H9 (cell line): ENCODE data around the gene PPARA. TPM values are rescaled to one million over a fixed set of nuclear protein-coding genes. Genes with fewer than 3 reads are reported as not detected.

Experiments
- DNase-seq: peaks from one replicate; pipeline ENCODE4 v3.0.0-alpha.2; 2017
- H2AFZ ChIP-seq: one replicate; pipeline ENCODE4 v1.6.1; 2013; ENCODE audit warnings: mild to moderate bottlenecking, low read length, control low read depth, moderate library complexity
- H2AK5ac ChIP-seq: 2 replicates; pipeline ENCODE4 v1.6.1; 2013; ENCODE audit warnings: low read length, control low read depth, mixed read lengths; ENCODE audit not compliant: insufficient read length
- H2BK120ac ChIP-seq: one replicate; pipeline ENCODE4 v1.6.1; 2013; ENCODE audit warnings: low read depth, mild to moderate bottlenecking, low read length, control low read depth, inconsistent platforms; ENCODE audit not compliant: poor library complexity, severe bottlenecking
- H2BK12ac ChIP-seq: 2 replicates; pipeline ENCODE4 v1.6.1; 2013; ENCODE audit warnings: low read length, control low read depth, mixed read lengths, low read depth; ENCODE audit not compliant: insufficient read length
- H2BK15ac ChIP-seq: 2 replicates; pipeline ENCODE4 v1.6.1; 2013; ENCODE audit warnings: low read depth, low read length, control low read depth
- H2BK20ac ChIP-seq: one replicate; pipeline ENCODE4 v1.6.1; 2013; ENCODE audit warnings: low read depth, mild to moderate bottlenecking, low read length, control low read depth, inconsistent platforms; ENCODE audit not compliant: poor library complexity, severe bottlenecking
- H2BK5ac ChIP-seq: 2 replicates; pipeline ENCODE4 v1.6.1; 2013; ENCODE audit warnings: low read length, control low read depth, mixed read lengths; ENCODE audit not compliant: insufficient read length
- H3K14ac ChIP-seq: 2 replicates; pipeline ENCODE4 v1.6.1; 2013; ENCODE audit warnings: low read length, control low read depth; ENCODE audit not compliant: insufficient read depth
- H3K18ac ChIP-seq: 2 replicates; pipeline ENCODE4 v1.6.1; 2013; ENCODE audit warnings: low read depth, mild to moderate bottlenecking, mixed read lengths, low read length, control low read depth; ENCODE audit not compliant: insufficient read length
- H3K23ac ChIP-seq: 2 replicates; pipeline ENCODE4 v1.6.1; 2013; ENCODE audit warnings: low read length, control low read depth, mixed read lengths, low read depth; ENCODE audit not compliant: insufficient read length
- H3K23me2 ChIP-seq: 2 replicates; pipeline ENCODE4 v1.6.1; 2013; ENCODE audit warnings: low read depth, mild to moderate bottlenecking, mixed read lengths, low read length, control low read depth; ENCODE audit not compliant: insufficient read length, poor library complexity, severe bottlenecking
- H3K27ac ChIP-seq: 2 replicates; pipeline ENCODE4 v1.5.1; 2013; ENCODE audit warnings: low read length, control low read depth, mixed read lengths, low read depth; ENCODE audit not compliant: insufficient read length
- H3K27me3 ChIP-seq: 2 replicates; pipeline ENCODE4 v1.6.1; 2013; ENCODE audit warnings: low read length, control low read depth, inconsistent platforms; ENCODE audit not compliant: insufficient read depth
- H3K4ac ChIP-seq: 2 replicates; pipeline ENCODE4 v1.6.1; 2013; ENCODE audit warnings: low read depth, mild to moderate bottlenecking, control low read depth, inconsistent platforms, low read length, moderate library complexity
- H3K4me1 ChIP-seq: 2 replicates; pipeline ENCODE4 v1.6.1; 2013; ENCODE audit warnings: low read length, control low read depth, inconsistent platforms; ENCODE audit not compliant: insufficient read depth
- H3K4me2 ChIP-seq: 2 replicates; pipeline ENCODE4 v1.6.1; 2013; ENCODE audit warnings: low read length, control low read depth, mixed read lengths; ENCODE audit not compliant: insufficient read length, insufficient read depth
- H3K56ac ChIP-seq: 2 replicates; pipeline ENCODE4 v1.6.1; 2013; ENCODE audit warnings: low read depth, mild to moderate bottlenecking, mixed read lengths, low read length, control low read depth; ENCODE audit not compliant: insufficient read length
- H3K79me1 ChIP-seq: 2 replicates; pipeline ENCODE4 v1.6.1; 2013; ENCODE audit warnings: low read depth, mild to moderate bottlenecking, moderate library complexity, low read length, control low read depth, inconsistent platforms; ENCODE audit not compliant: insufficient read depth, poor library complexity, severe bottlenecking
- H3K79me2 ChIP-seq: 2 replicates; pipeline ENCODE4 v1.6.1; 2013; ENCODE audit warnings: low read length, control low read depth, inconsistent platforms; ENCODE audit not compliant: insufficient read depth
- H3K9ac ChIP-seq: 2 replicates; pipeline ENCODE4 v1.6.1; 2013; ENCODE audit warnings: low read length, control low read depth, mixed read lengths; ENCODE audit not compliant: insufficient read length; ENCODE audit errors: extremely low read depth
- H3K9me3 ChIP-seq: one replicate; pipeline ENCODE4 v1.6.1; 2013; ENCODE audit warnings: low read depth, low read length, inconsistent platforms; ENCODE audit not compliant: control insufficient read depth
- H3T11ph ChIP-seq: one replicate; pipeline ENCODE4 v1.6.1; 2013; ENCODE audit warnings: mild to moderate bottlenecking, low read length, control low read depth, inconsistent platforms
- H4K20me1 ChIP-seq: one replicate; pipeline ENCODE4 v1.6.1; 2013; ENCODE audit not compliant: control insufficient read depth, insufficient read length, insufficient read depth
- H4K5ac ChIP-seq: 2 replicates; pipeline ENCODE4 v1.6.1; 2013; ENCODE audit warnings: low read depth, mild to moderate bottlenecking, mixed read lengths, low read length, control low read depth; ENCODE audit not compliant: insufficient read length
- H4K8ac ChIP-seq: replicated peaks from 2 replicates; pipeline ENCODE4 v1.6.1; 2013; ENCODE audit warnings: low read length, control low read depth, mixed read lengths, low read depth; ENCODE audit not compliant: insufficient read length
- H4K91ac ChIP-seq: 2 replicates; pipeline ENCODE4 v1.6.1; 2013; ENCODE audit warnings: low read depth, mild to moderate bottlenecking, moderate library complexity, mixed read lengths, low read length, control low read depth; ENCODE audit not compliant: insufficient read length
- H3K27ac Mint-ChIP-seq, 3 experiments: 2 replicates in 2 of 3; 3 replicates in 1 of 3; pipeline ENCODE4 v1.8.0; 2020 to 2021; ENCODE audit warnings: mixed read lengths in 3 of 3, mild to moderate bottlenecking in 1 of 3, moderate library complexity in 1 of 3
- H3K27me3 Mint-ChIP-seq: 2 replicates; pipeline ENCODE4 v1.8.0; 2021; ENCODE audit warnings: low read depth, mild to moderate bottlenecking, moderate library complexity, mixed read lengths
- H3K36me3 Mint-ChIP-seq, 3 experiments: 2 replicates in 2 of 3; 3 replicates in 1 of 3; pipeline ENCODE4 v1.8.0; 2020 to 2021; ENCODE audit warnings: low read depth in 3 of 3, mixed read lengths in 3 of 3; ENCODE audit not compliant: insufficient read depth in 1 of 3
- H3K4me1 Mint-ChIP-seq, 2 experiments: 2 replicates each; pipeline ENCODE4 v1.8.0; 2020; ENCODE audit warnings: mixed read lengths in 2 of 2
- H3K4me3 Mint-ChIP-seq, 2 experiments: 2 replicates in 1 of 2; 3 replicates in 1 of 2; pipeline ENCODE4 v1.8.0; 2020 to 2021; ENCODE audit warnings: mild to moderate bottlenecking in 2 of 2, mixed read lengths in 2 of 2, moderate library complexity in 1 of 2
- H3K9me3 Mint-ChIP-seq, 2 experiments: 2 replicates in 1 of 2; 3 replicates in 1 of 2; pipeline ENCODE4 v1.8.0; 2020; ENCODE audit warnings: mild to moderate bottlenecking in 2 of 2, mixed read lengths in 2 of 2, moderate library complexity in 1 of 2
- CTCF ChIP-seq: fragments of 200-600 bp; sonication (generic); conservative IDR thresholded peaks from 3 replicates; pipeline ENCODE4 v1.8.0; 2021; ENCODE audit warnings: antibody characterized with exemption, mild to moderate bottlenecking
- WGBS: extraction: QIAGEN DNeasy Blood & Tissue Kit; methylation state at CpG from one replicate; pipeline ENCODE4 v1.1.7; 2013; ENCODE audit warnings: missing lambda C conversion rate, low lambda C conversion rate, mixed read lengths; ENCODE audit not compliant: insufficient read length; ENCODE audit errors: extremely low coverage; 5-methylcytosine and 5-hydroxymethylcytosine counted together
- total RNA-seq: library from RNA; stranded (reverse); gene quantifications from 2 replicates; pipeline ENCODE4 v1.2.1, GENCODE V29; 2021

The PPARA gene
- total RNA-seq, 1 experiment from 2014 or later: 7.3 TPM

DNA sequence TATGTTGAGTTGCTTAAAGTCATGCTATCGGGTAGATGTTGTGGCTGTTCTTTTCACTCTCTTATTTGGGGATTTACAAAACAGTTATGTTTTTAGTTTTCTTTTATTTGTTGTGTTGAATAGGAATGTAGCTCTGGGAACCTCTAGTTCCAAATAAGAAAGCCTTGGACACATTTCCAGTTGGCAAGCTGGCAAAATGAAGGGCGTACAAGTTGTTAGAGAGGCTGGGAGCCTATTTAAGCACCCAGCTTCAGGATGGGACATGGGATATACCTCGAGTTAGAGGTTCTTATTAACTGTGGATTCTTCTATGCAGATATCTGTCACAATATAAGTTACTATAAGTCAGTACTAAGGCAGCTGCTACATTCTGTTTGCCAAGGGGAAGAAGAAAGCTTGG lies 22.8 kb downstream of the PPARA start:
- H3K79me1 ChIP-seq: no peaks in the 10 kb centered on the region
- no peak overlapping the region for H4K5ac ChIP-seq
- H2BK20ac ChIP-seq: no peak overlapping the region
- no peak for TF ChIP-seq CTCF
- H3K23ac ChIP-seq: no peak overlapping the region
- no peak overlapping the region for H3K56ac ChIP-seq
- peaks cover under 1% of the 10 kb centered on the region for H3K9me3 ChIP-seq
- no peak overlapping the region for H4K8ac ChIP-seq
- DNase-seq: no peak
- Mint-ChIP-seq H3K4me3 (no peak overlapping the region), H3K27me3 (no peaks in the 10 kb centered on the region; the same call in 1 of the 2 replicates), H3K27ac (no peak overlapping the region), H3K36me3 (0 out of 7 replicates have a peak, but pooled peaks cover 0 to 1% (median 0%) of the 10 kb centered on the region in 3 experiments), H3K4me1 (no peaks in the 10 kb centered on the region), H3K9me3 (peaks cover 0 to 3% of the 10 kb centered on the region in 2 experiments; a peak in 3 of 5 replicates)
- H3K4me2 ChIP-seq: no peak overlapping the region
- H3K27me3 ChIP-seq: no peaks in the 10 kb centered on the region
- no peak overlapping the region for H3K18ac ChIP-seq
- H4K91ac ChIP-seq: no peak overlapping the region
- H3K4me1 ChIP-seq: no peaks in the 10 kb centered on the region
- H2BK120ac ChIP-seq: no peak overlapping the region
- no peak overlapping the region for H2AFZ ChIP-seq
- H2BK15ac ChIP-seq: no peak overlapping the region
- no peak overlapping the region for H2BK5ac ChIP-seq
- H3K79me2 ChIP-seq: no peaks in the 10 kb centered on the region
- H4K20me1 ChIP-seq: no peaks in the 10 kb centered on the region
- no peak overlapping the region for H3K14ac ChIP-seq
- H2BK12ac ChIP-seq: no peak overlapping the region
- WGBS: no CpG with 5 or more reads among the region's 3 CpGs
- H3T11ph ChIP-seq: no peak overlapping the region
- no peak overlapping the region for H3K4ac ChIP-seq
- H3K9ac ChIP-seq: no peak overlapping the region
- no peaks in the 10 kb centered on the region for H3K23me2 ChIP-seq
- H2AK5ac ChIP-seq: no peak overlapping the region
- H3K27ac ChIP-seq: no peak overlapping the region
